GM11168 (cell line): ENCODE data around the gene FAM216B.
"Not testable (repeated sequence)": the region's sequence is repeated elsewhere in the genome, so short reads cannot be mapped to it uniquely, and the experiment has no call there.

ENCODE experiments used
- in situ Hi-C: fragments of 300-500 bp; cut with MboI; formaldehyde crosslinking; loops from one replicate; pipeline ENCODE4 v1.12.0; 2022; ENCODE audit warnings: low sequenced_read_pairs; ENCODE audit not compliant: unreplicated experiment

The FAM216B gene

GRCh38 chr13:42781352-42781751, at the start of gene FAM216B:
FAM216B (plus strand) TSS chr13:42781584; CDS start chr13:42784068, 2,484 bp downstream.
- in situ Hi-C loops, result no loop called here

- in situ Hi-C loops, result no loop called here
Observed at GRCh38 chr13:42732073-42732472, 49.3 kb upstream of the FAM216B start.

DNA sequence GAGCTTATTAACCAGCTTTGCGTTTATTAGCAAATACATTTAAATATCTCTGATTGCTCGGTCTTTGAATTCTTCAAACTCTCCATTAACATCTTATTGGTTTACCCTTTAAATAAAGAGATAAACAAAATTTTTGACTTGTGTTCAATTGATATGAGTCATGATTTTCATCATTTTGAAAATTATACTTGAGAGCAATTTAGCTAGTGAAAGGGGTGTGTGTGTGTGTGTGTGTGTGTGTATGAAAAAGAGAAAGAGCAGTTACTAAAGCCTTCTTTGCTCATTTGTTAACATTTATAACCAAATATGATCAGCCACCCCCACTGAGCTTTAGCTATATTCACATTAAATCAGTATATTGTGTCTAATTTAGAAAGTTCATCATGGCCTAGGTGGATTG, 48.3 kb upstream of the FAM216B start:
- in situ Hi-C loops, result no loop called here

GRCh38 chr13:42735010-42735409, 46.4 kb upstream of the FAM216B start:
- in situ Hi-C loops, result no loop called here

GRCh38 chr13:42740753-42741152, 40.6 kb upstream of the FAM216B start:
- in situ Hi-C loops, result no loop called here

DNA sequence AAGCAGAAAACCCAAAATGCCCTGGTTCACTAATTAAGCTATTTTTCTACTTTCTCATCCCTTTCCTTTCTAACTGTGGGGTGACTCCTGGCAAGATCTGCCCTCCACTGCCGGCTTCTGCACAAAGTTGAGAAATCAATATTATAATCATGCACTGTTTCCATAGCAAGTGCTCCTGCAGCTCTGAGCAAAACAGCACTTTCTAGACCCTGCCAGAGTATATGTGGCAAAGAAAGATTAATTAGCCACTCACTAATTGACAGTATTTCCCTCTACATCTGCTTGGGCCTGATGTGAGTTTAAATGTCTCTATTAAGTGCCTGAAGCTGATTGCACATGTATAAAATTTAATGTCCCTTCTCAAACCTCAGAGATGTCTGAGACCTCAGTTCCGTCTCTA, 39.5 kb upstream of the FAM216B start:
- in situ Hi-C loops, result no loop called here

DNA sequence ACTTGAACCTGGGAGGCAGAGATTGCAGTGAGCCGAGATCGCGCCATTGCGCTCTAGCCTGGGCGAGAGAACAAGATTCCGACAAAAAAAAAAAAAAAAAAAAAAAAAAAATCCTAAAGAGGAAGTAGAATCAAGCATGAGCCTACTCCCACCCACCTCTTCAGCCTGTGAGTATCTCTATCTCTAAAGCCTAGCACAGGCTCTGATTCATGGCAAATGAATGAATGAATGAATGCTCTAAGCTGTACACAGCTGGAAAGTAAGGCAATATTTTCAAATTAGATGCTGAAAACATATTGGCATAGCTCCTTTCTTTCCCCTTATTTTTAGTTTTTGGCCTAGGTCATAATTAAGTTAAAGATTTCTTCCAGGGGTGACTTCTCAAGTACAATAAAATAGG, 35.7 kb upstream of the FAM216B start:
- in situ Hi-C loops, result no loop called here

- in situ Hi-C loops, result no loop called here
Observed at GRCh38 chr13:42746866-42747265, 34.5 kb upstream of the FAM216B start.

GRCh38 chr13:42747399-42747873, 33.9 kb upstream of the FAM216B start:
- in situ Hi-C loops, result no loop called here

GRCh38 chr13:42750794-42751193, 30.6 kb upstream of the FAM216B start:
- in situ Hi-C loops, result no loop called here

GRCh38 chr13:42751693-42752092, 29.7 kb upstream of the FAM216B start:
- in situ Hi-C loops, result no loop called here

DNA sequence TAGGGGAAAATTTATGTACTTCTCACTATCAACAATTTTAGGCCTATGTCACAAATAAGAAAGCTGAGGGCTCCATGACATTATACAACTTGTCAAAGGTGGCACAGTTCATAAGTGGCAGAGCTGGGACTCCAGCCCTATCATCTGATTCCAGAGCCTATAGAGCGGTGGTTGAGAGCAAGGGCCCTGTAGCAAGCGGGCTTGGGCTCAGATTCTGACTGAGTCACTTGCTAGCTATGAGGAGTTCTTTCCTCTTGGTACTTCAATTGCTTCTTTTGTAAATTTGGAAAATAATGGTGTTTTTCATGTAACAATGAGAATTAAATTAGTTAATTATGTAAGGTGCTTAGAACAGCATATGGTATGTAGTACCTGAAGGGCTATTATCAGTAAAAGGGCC, 28.7 kb upstream of the FAM216B start:
- in situ Hi-C loops, result no loop called here

DNA sequence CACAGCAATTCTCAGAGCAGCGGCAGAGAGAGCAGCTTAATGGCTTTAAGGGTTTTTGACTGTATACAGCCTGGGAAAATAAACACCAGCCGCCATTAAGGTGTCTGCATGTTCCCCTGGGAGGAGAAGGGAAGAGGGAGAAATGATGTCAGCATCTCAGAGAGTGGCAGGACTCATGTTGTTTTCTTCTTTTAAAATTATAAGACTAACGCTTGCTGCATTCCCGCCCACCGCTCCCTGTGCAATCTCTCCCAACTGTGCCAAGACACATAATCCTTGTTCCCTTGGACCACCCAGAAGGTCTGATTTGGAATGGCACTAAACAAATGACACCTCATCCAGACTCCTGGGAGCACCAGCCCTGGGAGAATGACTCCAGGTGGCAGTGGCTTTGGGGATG, 27.7 kb upstream of the FAM216B start:
- in situ Hi-C loops, result no loop called here

DNA sequence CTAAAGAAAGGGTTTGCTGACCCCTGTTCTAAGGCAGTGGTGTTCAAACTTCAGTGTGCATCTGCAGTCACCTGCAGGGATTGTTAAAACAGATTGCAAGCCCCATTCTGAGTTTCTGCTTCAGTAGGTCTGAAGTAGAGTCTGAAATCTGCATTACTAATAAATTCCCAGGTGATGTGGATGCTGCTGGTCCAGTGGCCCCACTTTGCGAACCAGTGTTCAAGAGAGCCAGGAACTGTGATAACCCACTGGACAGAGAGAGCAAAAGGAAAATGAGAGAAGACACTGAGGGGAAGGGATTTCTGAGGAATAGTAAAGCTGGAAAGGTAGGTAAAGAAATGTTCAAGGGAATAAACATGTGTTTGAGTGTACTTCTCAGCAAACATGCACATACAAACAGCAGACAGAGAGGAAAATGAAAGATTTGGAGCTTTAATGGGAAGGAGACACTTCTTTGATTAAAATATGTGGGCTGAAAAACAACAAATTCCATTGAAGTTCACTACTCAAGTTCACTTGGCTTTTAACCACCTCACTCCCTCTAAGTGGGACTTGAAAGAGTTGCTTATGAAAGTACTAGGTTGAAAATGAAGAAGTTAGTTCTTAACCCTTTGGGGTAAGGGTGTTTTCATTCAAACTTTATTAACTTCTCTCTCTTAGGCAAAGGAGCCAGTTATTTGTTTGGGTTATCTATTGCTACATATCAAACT, 26.4 kb upstream of the FAM216B start:
- in situ Hi-C loops, result no loop called here

GRCh38 chr13:42757678-42758420, 23.5 kb upstream of the FAM216B start:
- in situ Hi-C loops, result no loop called here

DNA sequence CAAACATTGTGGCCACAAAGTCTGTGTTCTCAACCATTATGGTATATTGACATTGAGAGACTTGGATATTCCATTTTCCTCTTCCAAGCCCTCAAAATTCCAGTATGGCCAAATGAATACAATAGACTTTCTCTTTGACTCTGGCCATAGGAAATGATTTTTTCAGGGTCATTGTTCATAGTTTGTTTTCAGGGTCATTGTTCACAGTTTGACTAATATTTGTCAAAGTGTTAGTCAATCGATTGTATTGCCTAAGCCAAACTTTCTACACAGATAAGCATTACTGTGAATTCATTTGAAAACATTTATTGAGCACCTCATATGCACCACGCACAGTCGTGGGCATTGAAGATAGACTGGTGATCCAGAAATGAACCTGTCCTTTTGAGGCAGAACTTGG, 22.9 kb upstream of the FAM216B start:
- in situ Hi-C loops, result no loop called here

DNA sequence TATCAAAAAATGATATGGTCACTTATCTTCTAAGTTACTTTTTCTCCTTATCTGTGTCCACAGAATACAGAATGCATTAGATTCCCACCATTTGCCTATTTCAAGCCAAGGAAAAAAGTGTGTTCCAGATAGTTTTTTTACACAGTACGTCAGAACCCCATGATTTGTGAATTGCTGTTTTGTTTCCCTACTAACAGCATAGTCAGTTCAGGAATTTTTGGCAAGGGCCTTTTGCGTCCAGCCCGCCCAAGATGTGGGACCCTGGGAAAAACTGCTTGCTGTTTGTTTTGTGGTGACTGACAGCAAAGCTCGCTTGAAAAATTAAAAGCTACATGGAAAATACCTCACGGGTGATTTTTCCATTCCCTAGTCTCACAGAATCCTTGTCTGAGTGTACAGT, 20.4 kb upstream of the FAM216B start:
- in situ Hi-C loops, result no loop called here

DNA sequence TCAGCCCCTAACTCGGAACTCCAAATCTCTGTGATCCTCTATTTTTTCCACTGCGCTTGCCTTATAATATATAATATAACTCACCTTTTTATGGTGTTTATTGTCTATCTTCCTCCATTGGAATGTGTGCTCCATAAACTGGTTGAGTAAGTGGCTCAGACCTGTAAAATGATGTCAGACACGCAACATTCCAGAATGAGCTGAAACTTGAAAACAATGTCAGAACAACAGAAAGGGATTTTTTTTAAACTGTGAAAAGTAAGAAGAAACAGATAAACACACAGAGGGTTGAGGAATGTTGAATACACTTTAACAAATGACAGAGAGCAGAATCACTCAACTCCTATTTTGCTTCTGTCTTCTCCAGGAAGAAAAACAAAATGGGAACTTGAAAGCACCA, 19.1 kb upstream of the FAM216B start:
- in situ Hi-C loops, result no loop called here

GRCh38 chr13:42762917-42763316, 18.5 kb upstream of the FAM216B start:
- in situ Hi-C loops, result no loop called here

- in situ Hi-C loops, result no loop called here
Observed at GRCh38 chr13:42766016-42766415, 15.4 kb upstream of the FAM216B start.

- in situ Hi-C loops, result no loop called here
Observed at GRCh38 chr13:42769650-42770049, 11.7 kb upstream of the FAM216B start.

DNA sequence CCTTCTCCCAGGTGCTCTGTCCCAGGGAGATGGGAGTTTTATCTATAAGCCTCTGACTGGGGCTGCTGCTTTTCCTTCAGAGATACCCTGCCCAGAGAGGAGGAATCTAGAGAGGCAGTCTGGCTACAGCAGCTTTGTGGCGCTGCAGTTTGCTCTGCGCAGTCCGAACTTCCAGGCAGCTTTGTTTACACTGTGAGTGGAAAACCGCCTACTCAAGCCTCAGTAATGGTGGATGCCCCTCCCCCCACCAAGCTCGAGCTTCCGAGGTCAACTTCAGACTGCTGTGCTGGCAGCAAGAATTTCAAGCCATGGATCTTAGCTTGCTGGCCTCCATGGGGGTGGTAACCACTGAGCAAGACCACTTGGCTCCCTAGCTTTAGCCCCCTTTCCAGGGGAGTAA, 4.8 kb upstream of the FAM216B start:
- in situ Hi-C loops, result not testable (repeated sequence)
